OCI-LY3 (cell line): ENCODE results near the gene GPR25.

Source experiments
- H2AFZ ChIP-seq: fragments of 200-600, 300-600 bp; shearing (Covaris generic); 2 replicates; pipeline ENCODE4 v1.6.0; 2014; ENCODE audit warnings: antibody characterized with exemption, low read depth, low read length
- H3K27ac ChIP-seq: fragments of 200-600, 300-600 bp; sonication (generic); 2 replicates; pipeline ENCODE4 v1.5.1; 2014; ENCODE audit warnings: mild to moderate bottlenecking, low read length, moderate library complexity, mixed read lengths
- H3K27me3 ChIP-seq: fragments of 200-600, 300-600 bp; sonication (generic); 2 replicates; pipeline ENCODE4 v1.6.1; 2014; ENCODE audit warnings: low read depth, low read length, mixed read lengths
- H3K36me3 ChIP-seq: fragments of 200-600, 300-600 bp; sonication (generic); replicated peaks from 2 replicates; pipeline ENCODE3; 2014; ENCODE audit warnings: low read depth, low read length, mixed read lengths
- H3K4me1 ChIP-seq: fragments of 300-600, 200-600 bp; sonication (generic); 2 replicates; pipeline ENCODE4 v1.6.1; 2014; ENCODE audit warnings: low read length, mixed read lengths
- H3K4me2 ChIP-seq: fragments of 200-600, 300-600 bp; sonication (generic); 2 replicates; pipeline ENCODE4 v1.6.1; 2014; ENCODE audit warnings: low read length, mixed read lengths
- H3K4me3 ChIP-seq: fragments of 300-600, 200-600 bp; sonication (generic); 2 replicates; pipeline ENCODE4 v1.5.1; 2014; ENCODE audit warnings: antibody characterized with exemption, mild to moderate bottlenecking, low read length, moderate library complexity
- H3K79me2 ChIP-seq: fragments of 300-600, 200-600 bp; shearing (Covaris generic); 2 replicates; pipeline ENCODE4 v1.6.1; 2014; ENCODE audit warnings: mild to moderate bottlenecking, low read length, mixed read lengths
- H3K9ac ChIP-seq: fragments of 300-600, 200-600 bp; shearing (Covaris generic); 2 replicates; pipeline ENCODE4 v1.6.0; 2014; ENCODE audit warnings: mild to moderate bottlenecking, low read length, moderate library complexity
- H3K9me3 ChIP-seq: fragments of 200-600, 300-600 bp; shearing (Covaris generic); 2 replicates; pipeline ENCODE4 v1.6.1; 2014; ENCODE audit warnings: low read length, mixed read lengths; ENCODE audit not compliant: insufficient read depth
- H4K20me1 ChIP-seq: fragments of 200-600, 300-600 bp; sonication (generic); 2 replicates; pipeline ENCODE4 v1.6.1; 2016; ENCODE audit warnings: low read length, mixed read lengths; ENCODE audit not compliant: insufficient read depth
- CTCF ChIP-seq: fragments of 200-600, 300-600 bp; sonication (generic); IDR thresholded peaks from 2 replicates; pipeline ENCODE4 v1.5.1; 2014; ENCODE audit warnings: antibody characterized with exemption, low read length, low read depth
- EZH2phosphoT487 ChIP-seq: fragments of 200-600 bp; shearing (Covaris generic); IDR thresholded peaks from 2 replicates; pipeline ENCODE4 v1.6.1; 2018; ENCODE audit warnings: antibody characterized with exemption, mixed run types, low read depth

Gene GPR25

GRCh38 chr1:200899015-200899386, 26.2 kb downstream of the GPR25 start:
- H3K4me2 ChIP-seq, result no peak overlapping the region
- no peak overlapping the region for H3K4me3 ChIP-seq

GRCh38 chr1:200899451-200899915, 26.7 kb downstream of the GPR25 start:
- H3K9ac ChIP-seq, result no peak overlapping the region

More at GRCh38 chr1:200899015-200899386, 26.2 kb downstream of the GPR25 start:
- Histone ChIP-seq H3K9me3 (no peaks in the 10 kb centered on the region), H3K79me2 (no peaks in the 10 kb centered on the region), H3K36me3 (no peaks in the 10 kb centered on the region), H3K4me1 (peaks cover 30% of the 10 kb centered on the region), H2AFZ (no peak overlapping the region), H3K9ac (no peak overlapping the region), H3K27me3 (peaks cover 76% of the 10 kb centered on the region), H4K20me1 (peaks cover 4% of the 10 kb centered on the region; the same call in 1 of the 2 replicates), H3K27ac (no peak overlapping the region)
- no peak for TF ChIP-seq CTCF
- no peak for TF ChIP-seq EZH2phosphoT487

GRCh38 chr1:200899954-200900867, 27.4 kb downstream of the GPR25 start:
- Histone ChIP-seq H3K27ac (no peak overlapping the region), H3K9ac (no peak overlapping the region), H3K4me3 (no peak overlapping the region), H2AFZ (no peak overlapping the region), H4K20me1 (peaks cover 4% of the 10 kb centered on the region; the same call in 1 of the 2 replicates), H3K9me3 (no peaks in the 10 kb centered on the region), H3K27me3 (peaks cover 75% of the 10 kb centered on the region), H3K79me2 (no peaks in the 10 kb centered on the region), H3K4me1 (peaks cover 23% of the 10 kb centered on the region), H3K36me3 (no peaks in the 10 kb centered on the region), H3K4me2 (no peak overlapping the region)
- no peak for TF ChIP-seq EZH2phosphoT487

More at GRCh38 chr1:200899451-200899915, 26.7 kb downstream of the GPR25 start:
- Histone ChIP-seq H3K4me3 (no peak overlapping the region), H3K79me2 (no peaks in the 10 kb centered on the region), H3K4me2 (no peak overlapping the region), H3K36me3 (no peaks in the 10 kb centered on the region), H3K9me3 (no peaks in the 10 kb centered on the region), H3K27ac (no peak overlapping the region), H3K4me1 (peaks cover 30% of the 10 kb centered on the region), H4K20me1 (peaks cover 4% of the 10 kb centered on the region; the same call in 1 of the 2 replicates), H2AFZ (no peak overlapping the region), H3K27me3 (peaks cover 75% of the 10 kb centered on the region)
- no peak for TF ChIP-seq CTCF
- no peak for TF ChIP-seq EZH2phosphoT487

GRCh38 chr1:200900877-200901276, 28.1 kb downstream of the GPR25 start:
- Histone ChIP-seq H3K27ac (no peak overlapping the region), H3K79me2 (no peaks in the 10 kb centered on the region), H3K4me1 (peaks cover 23% of the 10 kb centered on the region), H2AFZ (no peak overlapping the region), H3K9me3 (no peaks in the 10 kb centered on the region), H3K36me3 (no peaks in the 10 kb centered on the region), H3K4me2 (no peak overlapping the region), H4K20me1 (peaks cover 4% of the 10 kb centered on the region; the same call in 1 of the 2 replicates), H3K27me3 (peaks cover 77% of the 10 kb centered on the region), H3K9ac (no peak overlapping the region), H3K4me3 (no peak overlapping the region)
- TF ChIP-seq EZH2phosphoT487 (no peak), CTCF (no peak)
